ENCODE measurements around the gene PRR5L.

The PRR5L gene

GRCh38 chr11:36388071-36388470 is 92.0 kb downstream of the PRR5L start:
- no peak overlapping the region for H3K9ac ChIP-seq (ENCODE audit: low read depth, low read length)
- H3K36me3 ChIP-seq (ENCODE audit: control insufficient read depth, insufficient read depth, low read length), result no peaks in the 10 kb centered on the region
- H3K4me3 ChIP-seq (ENCODE audit: low read depth, low read length), result no peak overlapping the region
- H3K4me1 ChIP-seq (ENCODE audit: control insufficient read depth, insufficient read depth, low read length), result peaks cover 2% of the 10 kb centered on the region
- H3K27me3 ChIP-seq (ENCODE audit: control insufficient read depth, insufficient read depth, low read length), result no peaks in the 10 kb centered on the region
- H3K9me3 ChIP-seq (ENCODE audit: control insufficient read depth, insufficient read depth, low read length), result no peaks in the 10 kb centered on the region

GRCh38 chr11:36388951-36389350 is 92.9 kb downstream of the PRR5L start:
- Histone ChIP-seq H3K27me3 (ENCODE audit: control insufficient read depth, insufficient read depth, low read length) (no peaks in the 10 kb centered on the region), H3K4me1 (ENCODE audit: control insufficient read depth, insufficient read depth, low read length) (peaks cover 2% of the 10 kb centered on the region), H3K9ac (ENCODE audit: low read depth, low read length) (no peak overlapping the region), H3K9me3 (ENCODE audit: control insufficient read depth, insufficient read depth, low read length) (no peaks in the 10 kb centered on the region), H3K4me3 (ENCODE audit: low read depth, low read length) (no peak overlapping the region), H3K36me3 (ENCODE audit: control insufficient read depth, insufficient read depth, low read length) (no peaks in the 10 kb centered on the region)

GRCh38 chr11:36389811-36390210 is 93.7 kb downstream of the PRR5L start:
- Histone ChIP-seq H3K9ac (ENCODE audit: low read depth, low read length) (no peak overlapping the region), H3K4me1 (ENCODE audit: control insufficient read depth, insufficient read depth, low read length) (peaks cover 2% of the 10 kb centered on the region), H3K9me3 (ENCODE audit: control insufficient read depth, insufficient read depth, low read length) (no peaks in the 10 kb centered on the region), H3K27me3 (ENCODE audit: control insufficient read depth, insufficient read depth, low read length) (no peaks in the 10 kb centered on the region), H3K4me3 (ENCODE audit: low read depth, low read length) (no peak overlapping the region), H3K36me3 (ENCODE audit: control insufficient read depth, insufficient read depth, low read length) (no peaks in the 10 kb centered on the region)

DNA sequence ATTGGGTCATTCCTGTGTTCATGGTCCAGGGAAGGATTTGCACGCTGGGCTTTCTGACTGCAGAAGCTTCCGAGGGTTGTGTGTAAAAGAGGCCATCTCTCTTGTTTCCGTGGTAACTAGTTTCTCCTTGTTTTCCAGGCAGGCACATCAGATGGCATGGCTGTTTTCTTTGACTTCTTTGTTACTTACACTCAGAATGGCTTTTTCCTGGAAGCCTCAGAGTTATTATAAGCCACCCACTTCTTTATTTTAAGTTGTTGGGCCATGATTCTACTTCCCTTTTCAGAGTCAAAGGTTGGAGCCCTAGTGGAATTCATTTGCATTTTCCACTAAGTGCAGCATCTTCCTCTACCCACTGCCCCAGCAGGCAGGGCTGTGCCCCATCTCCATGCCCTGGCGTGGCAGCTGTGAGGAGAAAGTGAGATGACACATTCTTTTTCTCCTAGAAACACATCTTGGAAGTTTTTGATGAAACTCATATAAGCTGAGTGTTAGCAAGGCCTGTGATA is 94.9 kb downstream of the PRR5L start:
- no peak overlapping the region for H3K4me3 ChIP-seq (ENCODE audit: low read depth, low read length)
- no peak overlapping the region for H3K9ac ChIP-seq (ENCODE audit: low read depth, low read length)
- H3K9me3 ChIP-seq (ENCODE audit: control insufficient read depth, insufficient read depth, low read length), result no peaks in the 10 kb centered on the region
- no peaks in the 10 kb centered on the region for H3K27me3 ChIP-seq (ENCODE audit: control insufficient read depth, insufficient read depth, low read length)
- H3K4me1 ChIP-seq (ENCODE audit: control insufficient read depth, insufficient read depth, low read length), result no peaks in the 10 kb centered on the region
- no peaks in the 10 kb centered on the region for H3K36me3 ChIP-seq (ENCODE audit: control insufficient read depth, insufficient read depth, low read length)

DNA sequence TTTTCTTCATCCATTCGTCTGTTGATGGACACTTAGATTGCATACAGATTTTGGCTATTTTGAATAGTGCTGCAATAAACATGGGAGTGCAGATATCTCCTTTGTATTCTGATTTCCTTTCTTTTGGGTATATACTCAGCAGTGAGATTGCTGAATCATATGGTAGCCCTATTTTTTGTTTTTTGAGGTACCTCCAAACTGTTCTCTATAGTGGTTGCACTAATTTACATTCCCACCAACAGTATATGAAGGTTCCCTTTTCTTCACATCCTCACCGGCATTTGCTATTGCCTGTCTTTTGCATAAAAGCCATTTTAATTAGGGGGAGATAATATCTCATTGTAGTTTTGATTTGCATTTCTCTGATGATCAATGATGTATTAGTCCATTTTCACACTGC is 96.1 kb downstream of the PRR5L start:
- H3K4me3 ChIP-seq (ENCODE audit: low read depth, low read length), result no peak overlapping the region
- no peaks in the 10 kb centered on the region for H3K4me1 ChIP-seq (ENCODE audit: control insufficient read depth, insufficient read depth, low read length)
- H3K9ac ChIP-seq (ENCODE audit: low read depth, low read length), result no peak overlapping the region
- H3K9me3 ChIP-seq (ENCODE audit: control insufficient read depth, insufficient read depth, low read length), result no peaks in the 10 kb centered on the region
- no peaks in the 10 kb centered on the region for H3K36me3 ChIP-seq (ENCODE audit: control insufficient read depth, insufficient read depth, low read length)
- H3K27me3 ChIP-seq (ENCODE audit: control insufficient read depth, insufficient read depth, low read length), result no peaks in the 10 kb centered on the region

- Histone ChIP-seq H3K4me3 (ENCODE audit: low read depth, low read length) (no peak overlapping the region), H3K9ac (ENCODE audit: low read depth, low read length) (no peak overlapping the region), H3K36me3 (ENCODE audit: control insufficient read depth, insufficient read depth, low read length) (no peaks in the 10 kb centered on the region), H3K4me1 (ENCODE audit: control insufficient read depth, insufficient read depth, low read length) (no peaks in the 10 kb centered on the region), H3K9me3 (ENCODE audit: control insufficient read depth, insufficient read depth, low read length) (no peaks in the 10 kb centered on the region), H3K27me3 (ENCODE audit: control insufficient read depth, insufficient read depth, low read length) (no peaks in the 10 kb centered on the region)
Measured at GRCh38 chr11:36394056-36394455, 98.0 kb downstream of the PRR5L start.

DNA sequence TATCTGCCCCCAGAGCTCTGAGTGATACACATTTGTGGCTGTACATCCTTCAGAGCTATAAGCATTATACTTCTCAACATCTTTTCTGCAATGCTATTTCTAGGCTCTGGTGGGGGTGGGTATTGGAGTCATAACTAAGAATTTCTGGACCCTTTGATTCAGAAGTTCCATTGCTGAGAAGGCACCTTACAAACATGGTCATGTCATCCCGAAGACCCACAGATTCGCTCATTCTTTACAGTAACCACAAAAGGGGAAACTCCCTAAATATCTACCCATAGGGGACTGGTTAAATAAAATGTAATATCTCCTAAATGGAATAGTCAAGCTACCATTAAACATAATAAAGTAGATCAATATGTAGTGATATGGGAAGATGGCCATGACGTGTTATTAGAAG is 98.8 kb downstream of the PRR5L start:
- Histone ChIP-seq H3K9ac (ENCODE audit: low read depth, low read length) (no peak overlapping the region), H3K27me3 (ENCODE audit: control insufficient read depth, insufficient read depth, low read length) (no peaks in the 10 kb centered on the region), H3K4me3 (ENCODE audit: low read depth, low read length) (no peak overlapping the region), H3K36me3 (ENCODE audit: control insufficient read depth, insufficient read depth, low read length) (peaks cover under 1% of the 10 kb centered on the region), H3K4me1 (ENCODE audit: control insufficient read depth, insufficient read depth, low read length) (no peaks in the 10 kb centered on the region), H3K9me3 (ENCODE audit: control insufficient read depth, insufficient read depth, low read length) (no peaks in the 10 kb centered on the region)

DNA sequence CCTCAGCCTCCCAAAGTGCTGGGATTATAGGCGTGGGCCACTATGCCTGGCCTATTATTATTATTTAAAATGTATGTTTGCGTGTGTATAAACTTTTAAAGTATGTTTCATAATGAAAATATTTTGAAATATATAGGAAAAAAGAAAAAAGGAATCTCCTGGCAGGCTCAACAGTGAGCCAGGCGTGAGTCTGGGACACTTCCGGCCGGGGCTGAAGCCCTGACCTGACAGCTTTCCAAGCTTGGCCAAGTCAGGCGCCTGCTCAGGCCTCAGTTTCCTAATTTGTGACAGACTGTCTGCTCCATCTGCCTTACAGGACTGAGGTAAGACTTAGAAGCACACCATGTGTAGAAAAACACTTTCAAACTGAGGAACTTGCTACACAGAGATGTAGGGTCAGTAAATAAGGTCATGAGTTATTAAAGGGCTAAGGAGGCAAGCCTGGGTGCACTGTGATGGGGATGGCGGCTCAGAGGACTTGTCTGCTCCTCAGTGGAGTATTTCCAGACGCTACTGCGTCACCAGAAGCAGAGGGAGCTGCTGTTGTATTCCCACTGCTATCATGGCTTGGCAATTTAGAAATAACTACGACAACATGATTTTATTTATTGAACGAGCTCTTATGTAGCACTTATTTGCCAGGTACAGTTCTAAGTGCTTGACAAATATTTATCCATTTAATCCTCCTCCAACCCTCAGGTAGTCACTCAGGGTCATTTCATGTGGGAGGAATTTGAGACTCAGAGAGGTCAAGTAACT is 100.1 kb downstream of the PRR5L start:
- Histone ChIP-seq H3K27me3 (ENCODE audit: control insufficient read depth, insufficient read depth, low read length) (no peaks in the 10 kb centered on the region), H3K36me3 (ENCODE audit: control insufficient read depth, insufficient read depth, low read length) (peaks cover 2% of the 10 kb centered on the region), H3K4me3 (ENCODE audit: low read depth, low read length) (no peak overlapping the region), H3K9ac (ENCODE audit: low read depth, low read length) (no peak overlapping the region), H3K4me1 (ENCODE audit: control insufficient read depth, insufficient read depth, low read length) (no peaks in the 10 kb centered on the region), H3K9me3 (ENCODE audit: control insufficient read depth, insufficient read depth, low read length) (no peaks in the 10 kb centered on the region)

- Histone ChIP-seq H3K4me1 (ENCODE audit: control insufficient read depth, insufficient read depth, low read length) (no peaks in the 10 kb centered on the region), H3K27me3 (ENCODE audit: control insufficient read depth, insufficient read depth, low read length) (no peaks in the 10 kb centered on the region), H3K9me3 (ENCODE audit: control insufficient read depth, insufficient read depth, low read length) (no peaks in the 10 kb centered on the region), H3K36me3 (ENCODE audit: control insufficient read depth, insufficient read depth, low read length) (peaks cover 2% of the 10 kb centered on the region), H3K9ac (ENCODE audit: low read depth, low read length) (no peak overlapping the region), H3K4me3 (ENCODE audit: low read depth, low read length) (no peak overlapping the region)
Measured at GRCh38 chr11:36398231-36398953, 102.3 kb downstream of the PRR5L start.

- H3K9me3 ChIP-seq (ENCODE audit: control insufficient read depth, insufficient read depth, low read length), result no peaks in the 10 kb centered on the region
- no peaks in the 10 kb centered on the region for H3K27me3 ChIP-seq (ENCODE audit: control insufficient read depth, insufficient read depth, low read length)
- H3K36me3 ChIP-seq (ENCODE audit: control insufficient read depth, insufficient read depth, low read length), result peaks cover 2% of the 10 kb centered on the region
- no peaks in the 10 kb centered on the region for H3K4me1 ChIP-seq (ENCODE audit: control insufficient read depth, insufficient read depth, low read length)
- H3K4me3 ChIP-seq (ENCODE audit: low read depth, low read length), result no peak overlapping the region
- no peak overlapping the region for H3K9ac ChIP-seq (ENCODE audit: low read depth, low read length)
Measured at GRCh38 chr11:36399236-36399635, 103.1 kb downstream of the PRR5L start.

DNA sequence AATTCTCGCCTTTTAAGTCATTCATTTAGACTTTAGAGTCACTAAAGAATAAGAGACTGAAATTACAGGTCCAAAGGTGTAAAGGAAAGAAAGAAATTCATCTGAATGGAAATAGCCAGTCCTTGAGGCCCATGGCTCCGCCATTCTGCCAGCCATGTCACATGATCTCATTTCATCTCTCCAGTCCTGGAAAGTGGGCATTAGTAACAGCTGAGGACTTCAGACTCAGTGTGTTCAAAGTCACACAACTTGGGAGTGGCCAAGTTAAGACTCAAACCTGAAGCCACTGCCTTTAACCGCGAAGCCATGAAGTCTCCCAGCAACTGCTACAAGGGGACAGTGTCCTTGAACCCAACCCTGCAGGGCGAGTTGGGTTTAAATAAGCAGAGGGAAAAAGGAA is 103.7 kb downstream of the PRR5L start:
- Histone ChIP-seq H3K9me3 (ENCODE audit: control insufficient read depth, insufficient read depth, low read length) (no peaks in the 10 kb centered on the region), H3K9ac (ENCODE audit: low read depth, low read length) (no peak overlapping the region), H3K36me3 (ENCODE audit: control insufficient read depth, insufficient read depth, low read length) (peaks cover 2% of the 10 kb centered on the region), H3K4me3 (ENCODE audit: low read depth, low read length) (no peak overlapping the region), H3K27me3 (ENCODE audit: control insufficient read depth, insufficient read depth, low read length) (no peaks in the 10 kb centered on the region), H3K4me1 (ENCODE audit: control insufficient read depth, insufficient read depth, low read length) (no peaks in the 10 kb centered on the region)

Data from iPS-15b (cell line).